ENCODE measurements around the gene ELL3. TPM values are rescaled to one million over a fixed set of nuclear protein-coding genes. Genes with fewer than 3 reads are reported as not detected.

ELL3 gene
- total RNA-seq, 1 donor from 2014 or later = 3.8 TPM

- Mint-ChIP-seq H3K4me3 (ENCODE audit: unreplicated experiment) (peak within 1 kb of the TSS; percentile 100), H3K4me1 (ENCODE audit: low read depth, unreplicated experiment) (peaks cover 43% of the 10 kb centered on the region), H3K27ac (ENCODE audit: unreplicated experiment) (peak within 1 kb of the TSS; percentile 99), H3K36me3 (ENCODE audit: low read depth, unreplicated experiment) (peaks cover 23% of the 10 kb centered on the region), H3K9me3 (ENCODE audit: unreplicated experiment) (peaks cover 2% of the 10 kb centered on the region), H3K27me3 (ENCODE audit: low read depth, unreplicated experiment) (no peaks in the 10 kb centered on the region)
- Histone ChIP-seq H2AFZ (ENCODE audit: low read depth, low read length) (peak within 1 kb of the TSS; percentile 78), H4K20me1 (ENCODE audit: insufficient read depth, low read length) (peaks cover 23% of the 10 kb centered on the region), H3K9me3 (ENCODE audit: insufficient read depth, low read depth, low read length) (no peaks in the 10 kb centered on the region), H3K27me3 (ENCODE audit: insufficient read depth, low read length) (no peaks in the 10 kb centered on the region), H3K9ac (ENCODE audit: low read length) (peak within 1 kb of the TSS; percentile 95), H3K4me1 (ENCODE audit: insufficient read depth, low read length) (peaks cover 19% of the 10 kb centered on the region), H3K36me3 (ENCODE audit: insufficient read depth, low read length) (peaks cover 34% of the 10 kb centered on the region), H3K27ac (ENCODE audit: low read depth, low read length) (peak within 1 kb of the TSS; percentile 71), H3K4me3 (ENCODE audit: insufficient read depth, low read depth, low read length) (peak within 1 kb of the TSS; percentile 100), H3K4me2 (ENCODE audit: low read length) (peak within 1 kb of the TSS; percentile 96), H3K79me2 (ENCODE audit: insufficient read depth, low read length) (peaks cover 20% of the 10 kb centered on the region)
- no peak for FAIRE-seq
- peak; percentile 74 for DNase-seq (ENCODE audit: low read depth)
- TF ChIP-seq, protein P1, sequence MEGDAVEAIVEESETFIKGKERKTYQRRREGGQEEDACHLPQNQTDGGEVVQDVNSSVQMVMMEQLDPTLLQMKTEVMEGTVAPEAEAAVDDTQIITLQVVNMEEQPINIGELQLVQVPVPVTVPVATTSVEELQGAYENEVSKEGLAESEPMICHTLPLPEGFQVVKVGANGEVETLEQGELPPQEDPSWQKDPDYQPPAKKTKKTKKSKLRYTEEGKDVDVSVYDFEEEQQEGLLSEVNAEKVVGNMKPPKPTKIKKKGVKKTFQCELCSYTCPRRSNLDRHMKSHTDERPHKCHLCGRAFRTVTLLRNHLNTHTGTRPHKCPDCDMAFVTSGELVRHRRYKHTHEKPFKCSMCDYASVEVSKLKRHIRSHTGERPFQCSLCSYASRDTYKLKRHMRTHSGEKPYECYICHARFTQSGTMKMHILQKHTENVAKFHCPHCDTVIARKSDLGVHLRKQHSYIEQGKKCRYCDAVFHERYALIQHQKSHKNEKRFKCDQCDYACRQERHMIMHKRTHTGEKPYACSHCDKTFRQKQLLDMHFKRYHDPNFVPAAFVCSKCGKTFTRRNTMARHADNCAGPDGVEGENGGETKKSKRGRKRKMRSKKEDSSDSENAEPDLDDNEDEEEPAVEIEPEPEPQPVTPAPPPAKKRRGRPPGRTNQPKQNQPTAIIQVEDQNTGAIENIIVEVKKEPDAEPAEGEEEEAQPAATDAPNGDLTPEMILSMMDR (IDR thresholded peaks at IDR 0.05; ENCODE audit: insufficient read depth, low read depth, low read length) = no peak
- no peak for TF ChIP-seq EZH2 (IDR thresholded peaks at IDR 0.05; ENCODE audit: insufficient read depth, low read length)
Observed at GRCh38 chr15:43800286-43801141, 23.7 kb upstream of the ELL3 start, which contains the start of gene HYPK. HYPK (plus strand) TSS chr15:43800599; CDS start chr15:43800623, 24 bp downstream.

DNA sequence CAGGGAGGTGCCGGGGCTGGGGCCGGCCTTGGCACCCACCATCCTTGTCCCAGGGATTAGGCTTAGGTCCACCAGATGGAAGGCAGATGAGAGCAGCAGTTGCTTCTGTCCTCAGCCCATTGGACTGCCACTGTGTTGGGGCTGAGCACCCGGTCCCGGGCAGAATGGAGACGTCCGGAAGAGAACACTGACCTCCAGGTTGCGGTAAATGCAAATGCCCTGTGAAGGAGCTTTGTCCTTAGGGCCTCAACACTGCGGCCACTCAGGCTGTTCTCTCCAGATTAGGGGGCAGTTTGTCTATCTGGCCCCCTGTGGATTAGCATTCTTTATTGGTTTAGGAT is 23.1 kb upstream of the ELL3 start, which contains the start of gene SERINC4:
Gene SERINC4, minus strand, starts transcription at position 276 of the 341 bp plus-strand sequence. Its CDS starts 234 bp downstream, at position 42.
- H4K20me1 ChIP-seq (ENCODE audit: insufficient read depth, low read length) = peaks cover 29% of the 10 kb centered on the region
- peaks cover 19% of the 10 kb centered on the region for H3K4me1 ChIP-seq (ENCODE audit: insufficient read depth, low read length)
- peak within 1 kb of the TSS; percentile 99 for H3K27ac Mint-ChIP-seq (ENCODE audit: unreplicated experiment)
- H3K9me3 ChIP-seq (ENCODE audit: insufficient read depth, low read depth, low read length) = no peaks in the 10 kb centered on the region
- peak within 1 kb of the TSS; percentile 71 for H3K27ac ChIP-seq (ENCODE audit: low read depth, low read length)
- peak within 1 kb of the TSS; percentile 96 for H3K4me2 ChIP-seq (ENCODE audit: low read length)
- H3K36me3 Mint-ChIP-seq (ENCODE audit: low read depth, unreplicated experiment) = peaks cover 28% of the 10 kb centered on the region
- H3K27me3 ChIP-seq (ENCODE audit: insufficient read depth, low read length) = no peaks in the 10 kb centered on the region
- FAIRE-seq (no peak), DNase-seq (ENCODE audit: low read depth) (no peak)
- H3K4me1 Mint-ChIP-seq (ENCODE audit: low read depth, unreplicated experiment) = peaks cover 49% of the 10 kb centered on the region
- peaks cover 2% of the 10 kb centered on the region for H3K9me3 Mint-ChIP-seq (ENCODE audit: unreplicated experiment)
- no peak for TF ChIP-seq EZH2 (IDR thresholded peaks at IDR 0.05; ENCODE audit: insufficient read depth, low read length)
- TF ChIP-seq, protein P1 (IDR thresholded peaks at IDR 0.05; ENCODE audit: insufficient read depth, low read depth, low read length) = no peak
- H3K4me3 ChIP-seq (ENCODE audit: insufficient read depth, low read depth, low read length) = peak within 1 kb of the TSS; percentile 100
- peak within 1 kb of the TSS; percentile 100 for H3K4me3 Mint-ChIP-seq (ENCODE audit: unreplicated experiment)
- peak within 1 kb of the TSS; percentile 78 for H2AFZ ChIP-seq (ENCODE audit: low read depth, low read length)
- H3K27me3 Mint-ChIP-seq (ENCODE audit: low read depth, unreplicated experiment) = no peaks in the 10 kb centered on the region
- peaks cover 26% of the 10 kb centered on the region for H3K79me2 ChIP-seq (ENCODE audit: insufficient read depth, low read length)
- peak within 1 kb of the TSS; percentile 95 for H3K9ac ChIP-seq (ENCODE audit: low read length)
- H3K36me3 ChIP-seq (ENCODE audit: insufficient read depth, low read length) = peaks cover 35% of the 10 kb centered on the region

Data from astrocyte (in vitro differentiated cells and primary cell).